ELF-1 (cell line): ENCODE measurements around the gene POU2AF2.
"Not testable (repeated sequence)": the region's sequence is repeated elsewhere in the genome, so short reads cannot be mapped to it uniquely, and the experiment has no call there.

Experiments used
- DNase-seq: peaks from one replicate; pipeline ENCODE4 v3.0.0-alpha.2; 2016; ENCODE audit warnings: low read depth, low spot score

Gene POU2AF2

DNA sequence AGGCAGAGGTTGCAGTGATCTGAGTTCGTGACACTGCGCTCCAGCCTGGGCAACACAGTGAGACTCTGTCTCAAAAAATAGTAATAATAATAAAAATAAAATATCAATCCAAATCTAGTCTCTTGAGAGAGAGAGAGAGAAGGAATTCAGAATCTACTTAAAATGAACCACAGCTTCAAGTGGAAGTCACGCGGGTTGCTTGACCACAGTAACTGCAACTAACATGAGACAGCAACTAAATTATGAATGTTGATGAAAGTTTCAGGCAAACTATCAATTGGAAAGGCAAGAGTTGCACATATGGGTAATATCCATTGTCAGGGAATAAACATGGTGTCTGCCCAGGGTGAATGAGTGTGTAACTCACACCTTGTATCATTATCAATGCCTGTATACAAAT lies 12.5 kb downstream of the POU2AF2 start:
- no peak for DNase-seq

DNA sequence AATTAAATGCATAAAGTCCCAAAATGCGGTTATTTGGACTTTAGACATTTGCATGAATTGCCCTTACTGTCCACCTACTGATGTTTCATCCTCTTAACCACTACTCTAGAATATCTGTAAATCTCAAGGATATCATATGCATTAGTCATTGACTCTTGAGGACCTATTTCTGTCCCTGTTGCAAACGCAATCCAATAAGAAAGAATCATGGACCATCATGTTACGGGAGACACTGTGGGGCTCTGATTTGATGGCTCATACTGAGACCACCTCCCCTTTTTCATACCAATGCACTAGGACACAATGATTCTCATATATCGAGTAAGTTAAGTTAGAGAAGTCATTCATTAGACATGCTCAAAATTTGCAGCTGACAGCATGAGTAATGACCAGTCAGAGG lies 14.4 kb downstream of the POU2AF2 start:
- DNase-seq = no peak

DNA sequence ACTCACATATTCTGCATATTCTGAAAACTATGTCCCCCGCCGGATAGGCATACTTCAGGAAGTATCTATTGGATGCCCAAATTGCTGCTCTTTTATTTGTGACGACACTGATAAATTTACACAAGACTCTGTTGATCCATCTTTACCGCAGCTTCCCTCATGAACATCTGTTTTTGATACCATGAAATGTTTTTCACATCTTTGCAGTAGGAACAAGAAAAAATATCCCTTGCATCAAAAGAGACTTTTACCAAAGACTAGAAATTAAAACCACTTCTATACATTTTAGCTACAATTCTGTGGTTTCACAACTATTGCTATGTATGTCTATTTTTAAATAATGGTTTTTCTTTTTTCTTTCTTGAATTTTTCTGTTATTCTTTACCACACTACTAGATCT lies 15.3 kb downstream of the POU2AF2 start:
- DNase-seq = no peak

DNA sequence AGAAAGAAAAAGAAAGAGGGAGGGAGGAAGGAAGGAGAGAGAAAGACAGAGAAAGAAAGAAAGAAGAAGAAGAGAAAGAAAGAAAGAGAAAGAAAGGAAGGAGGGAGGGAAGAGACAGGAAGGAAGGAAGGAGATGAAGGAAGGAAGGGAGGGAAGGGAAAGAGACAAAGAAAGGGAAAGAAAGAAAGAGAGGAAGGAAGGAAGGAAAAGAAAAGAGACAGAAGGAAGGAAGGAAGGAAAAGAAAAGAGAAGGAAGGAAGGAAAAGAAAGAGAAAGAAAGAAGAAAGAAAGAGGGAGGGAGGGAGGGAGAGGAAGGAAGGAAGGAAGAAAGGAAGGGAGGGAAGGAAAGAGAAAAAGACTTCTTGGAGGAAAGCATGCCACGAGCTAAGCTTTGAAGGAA lies 19.1 kb downstream of the POU2AF2 start:
- no peak for DNase-seq

DNA sequence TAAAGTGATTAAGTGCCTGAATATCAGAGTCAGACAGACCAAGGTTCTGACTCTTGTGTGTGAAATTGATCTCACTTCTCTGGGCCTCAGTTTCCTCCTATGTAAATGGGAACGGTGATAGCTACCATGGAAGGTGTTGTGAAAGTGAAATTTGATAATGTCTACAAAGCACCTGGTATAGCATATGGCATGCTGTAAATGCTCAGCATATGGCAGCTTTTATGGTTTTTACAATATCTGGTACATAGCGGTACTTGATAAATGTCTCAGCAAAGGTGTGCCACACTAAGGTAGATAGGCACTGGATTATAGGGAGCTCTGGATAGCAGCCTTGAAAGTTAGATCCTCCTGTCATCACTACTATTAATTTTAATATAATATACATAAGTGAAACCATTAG lies 19.9 kb downstream of the POU2AF2 start:
- DNase-seq = no peak

DNA sequence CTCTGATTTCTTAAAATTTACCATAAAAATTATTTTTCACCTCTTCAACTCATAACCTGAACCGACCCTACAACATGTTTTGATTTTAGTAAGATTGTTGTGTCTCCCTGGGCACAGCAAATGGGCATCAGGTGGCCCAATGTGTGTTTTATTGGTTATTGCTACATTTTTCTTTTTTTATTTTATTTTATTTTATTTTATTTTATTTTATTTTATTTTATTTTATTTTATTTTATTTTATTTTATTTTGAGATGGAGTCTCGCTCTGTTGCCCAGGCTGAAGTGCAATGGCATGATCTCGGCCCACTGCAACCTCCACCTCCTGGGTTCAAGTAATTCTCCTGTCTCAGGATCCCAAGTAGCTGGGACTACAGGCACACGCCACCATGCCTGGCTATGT lies 22.8 kb downstream of the POU2AF2 start:
- not testable (repeated sequence) for DNase-seq

DNA sequence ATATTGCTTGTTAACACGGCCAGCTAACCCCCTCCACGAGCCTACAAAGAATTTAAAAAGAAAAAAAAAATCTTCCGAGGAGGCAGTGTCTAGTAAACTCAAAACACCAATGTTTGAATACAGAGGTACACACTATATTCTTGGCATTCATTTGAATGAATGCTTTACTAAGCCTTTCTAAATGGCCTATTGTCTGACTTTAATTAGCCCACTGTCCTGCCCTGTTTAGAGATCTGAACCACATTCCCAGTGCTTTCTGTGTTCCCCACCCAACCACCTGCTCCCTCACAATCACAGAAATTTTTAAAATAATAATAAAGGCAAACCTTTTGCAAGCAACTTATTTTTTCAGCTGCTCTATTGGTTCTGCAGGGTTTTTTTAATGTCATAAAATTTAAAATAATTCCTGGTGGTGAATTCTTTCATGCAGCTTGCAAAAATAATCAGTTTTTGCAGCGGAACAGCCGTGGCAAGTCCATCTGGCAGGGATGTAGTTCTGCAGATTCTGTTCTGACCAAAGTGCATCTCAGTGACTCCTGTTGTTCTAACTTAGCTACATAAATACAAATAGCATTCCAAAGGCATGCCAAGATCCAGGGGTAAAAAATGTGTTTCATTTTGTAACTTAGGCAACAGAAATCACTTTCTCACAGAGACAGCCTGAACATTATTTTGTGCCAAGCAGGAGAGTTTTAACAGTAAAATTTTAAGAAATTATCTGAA lies 23.8 kb downstream of the POU2AF2 start:
- no peak for DNase-seq

DNA sequence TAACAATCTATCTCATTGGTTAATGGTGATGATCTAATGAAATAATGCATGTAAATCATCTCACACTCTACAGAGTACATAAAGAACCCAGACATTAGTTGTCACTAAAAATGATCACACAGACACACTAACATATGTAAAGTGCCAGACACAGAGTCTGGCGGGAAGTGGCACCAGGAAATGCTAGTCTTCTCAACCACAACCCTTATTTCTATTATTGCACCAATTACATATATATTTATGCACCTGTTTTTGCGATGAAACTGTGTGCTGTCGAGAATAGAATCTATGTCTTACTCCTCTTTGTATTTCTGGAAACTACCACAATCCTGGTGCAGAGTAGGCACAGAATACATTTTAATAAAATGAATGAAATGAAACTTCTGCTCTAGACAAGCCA lies 26.9 kb downstream of the POU2AF2 start:
- DNase-seq = no peak

DNA sequence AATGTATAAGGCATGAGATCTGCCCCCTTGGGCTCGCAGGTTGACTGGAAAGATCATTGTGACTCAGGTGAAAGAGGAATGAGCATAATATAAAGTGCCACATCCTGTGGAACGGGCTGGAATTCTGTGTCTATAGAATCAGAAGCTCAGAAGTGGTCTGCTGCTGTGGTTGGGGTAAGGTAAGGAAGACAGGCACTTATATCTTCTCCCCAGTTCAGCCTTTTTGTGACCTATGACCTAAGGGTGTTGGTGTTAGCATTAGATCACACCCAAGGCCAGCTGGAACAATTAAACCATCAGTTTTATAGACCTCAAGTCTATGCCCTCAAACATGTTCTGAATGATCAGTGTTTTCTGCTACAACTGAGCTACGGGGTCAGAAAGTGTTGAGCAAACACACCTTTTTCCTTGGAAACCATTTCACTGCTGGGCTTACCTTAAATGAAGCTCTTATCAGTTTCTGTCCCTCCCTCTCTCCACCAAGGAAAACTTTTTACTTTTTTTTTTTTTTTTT lies 37.1 kb downstream of the POU2AF2 start:
- no peak for DNase-seq

DNA sequence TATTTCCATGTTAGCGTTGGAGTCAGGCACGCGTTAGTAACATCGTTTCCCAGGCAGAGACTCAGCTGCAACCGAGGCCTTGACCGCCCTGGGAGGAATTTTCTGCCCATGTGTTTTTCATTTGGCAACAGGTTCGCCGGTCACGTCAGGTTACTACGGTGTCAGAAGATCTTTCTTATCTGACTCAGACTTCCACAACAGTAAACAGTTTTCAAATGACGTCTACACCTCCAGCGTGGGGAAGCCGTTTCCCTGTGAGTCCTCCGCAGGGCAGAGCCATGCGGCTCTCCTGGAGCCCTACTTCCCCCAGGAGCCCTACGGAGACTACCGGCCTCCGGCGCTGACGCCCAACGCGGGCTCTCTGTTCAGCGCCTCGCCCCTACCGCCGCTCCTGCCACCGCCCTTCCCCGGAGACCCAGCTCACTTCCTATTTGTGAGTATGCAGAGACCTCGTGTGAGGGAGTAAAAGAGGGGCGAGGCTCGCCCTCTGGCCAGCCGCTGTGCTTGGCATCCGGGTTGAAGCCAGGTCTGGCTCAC lies 38.5 kb downstream of the POU2AF2 start:
- peak; percentile 57 for DNase-seq

DNA sequence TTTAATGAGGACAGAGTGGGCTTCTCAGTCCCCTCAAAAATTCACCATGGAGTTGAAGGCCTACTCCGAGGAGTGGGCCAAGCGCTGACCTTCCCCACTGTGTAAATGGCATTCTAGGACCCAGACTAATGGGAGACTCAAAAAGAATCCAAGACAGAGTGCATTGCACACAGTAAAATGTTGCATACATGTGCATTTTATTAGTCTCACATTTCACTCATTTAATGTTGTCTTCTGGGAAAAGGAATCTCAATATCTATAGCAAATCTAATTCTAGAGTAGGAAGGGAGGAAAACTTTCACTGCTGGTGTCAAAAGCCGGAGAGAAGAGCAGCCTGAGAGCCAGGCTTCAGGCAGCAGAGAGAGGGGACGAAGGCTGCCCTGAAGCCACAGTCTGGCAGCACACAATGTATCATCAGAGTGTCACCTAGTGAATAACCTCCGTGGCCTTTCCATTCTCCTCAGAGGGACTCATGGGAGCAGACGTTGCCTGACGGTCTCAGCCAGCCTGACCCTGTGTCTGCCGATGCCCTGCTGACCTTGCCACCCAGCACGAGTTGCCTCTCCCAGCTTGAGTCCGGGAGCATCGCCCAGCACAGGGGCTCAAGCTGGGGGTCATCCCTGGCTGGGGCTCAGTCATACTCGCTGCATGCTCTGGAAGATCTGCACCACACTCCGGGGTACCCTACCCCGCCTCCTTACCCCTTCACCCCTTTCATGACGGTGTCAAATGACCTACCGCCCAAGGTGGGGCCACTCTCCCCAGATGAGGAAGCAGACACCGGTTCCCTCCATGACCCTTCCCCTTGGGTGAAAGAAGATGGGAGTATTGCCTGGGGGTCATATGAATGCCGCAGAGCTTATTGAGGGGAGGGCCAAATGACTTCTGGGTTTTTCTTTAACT lies 39.9 kb downstream of the POU2AF2 start:
- no peak for DNase-seq

DNA sequence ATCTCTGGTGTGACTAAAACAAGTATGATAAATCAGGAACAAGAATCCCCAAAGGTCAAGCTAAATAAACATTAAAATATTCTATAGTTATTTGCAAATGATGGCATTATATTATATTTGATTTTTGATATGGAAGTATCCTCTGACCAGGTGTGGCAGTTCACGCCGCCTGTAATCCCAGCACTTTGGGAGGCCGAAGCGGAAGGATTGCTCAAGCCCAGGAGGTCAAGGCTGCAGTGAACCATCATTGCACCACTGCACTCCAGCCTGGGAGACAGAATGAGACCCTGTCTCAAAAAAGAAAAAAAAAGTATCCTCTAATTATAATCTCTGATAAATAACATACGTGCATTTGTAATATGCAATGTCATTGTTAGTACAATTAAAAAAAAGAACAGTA lies 46.2 kb downstream of the POU2AF2 start:
- no peak for DNase-seq

DNA sequence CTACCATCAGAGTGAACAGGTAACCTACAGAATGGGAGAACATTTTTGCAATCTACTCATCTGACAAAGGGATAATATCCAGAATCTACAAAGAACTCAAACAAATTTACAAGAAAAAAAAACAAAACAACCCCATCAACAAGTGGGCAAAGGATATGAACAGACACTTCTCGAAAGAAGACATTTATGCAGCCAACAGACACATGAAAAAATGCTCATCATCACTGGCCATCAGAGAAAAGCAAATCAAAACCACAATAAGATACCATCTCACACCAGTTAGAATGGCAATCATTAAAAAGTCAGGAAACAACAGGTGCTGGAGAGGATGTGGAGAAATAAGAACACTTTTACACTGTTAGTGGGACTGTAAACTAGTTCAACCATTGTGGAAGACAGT lies 46.9 kb downstream of the POU2AF2 start:
- DNase-seq = not testable (repeated sequence)

DNA sequence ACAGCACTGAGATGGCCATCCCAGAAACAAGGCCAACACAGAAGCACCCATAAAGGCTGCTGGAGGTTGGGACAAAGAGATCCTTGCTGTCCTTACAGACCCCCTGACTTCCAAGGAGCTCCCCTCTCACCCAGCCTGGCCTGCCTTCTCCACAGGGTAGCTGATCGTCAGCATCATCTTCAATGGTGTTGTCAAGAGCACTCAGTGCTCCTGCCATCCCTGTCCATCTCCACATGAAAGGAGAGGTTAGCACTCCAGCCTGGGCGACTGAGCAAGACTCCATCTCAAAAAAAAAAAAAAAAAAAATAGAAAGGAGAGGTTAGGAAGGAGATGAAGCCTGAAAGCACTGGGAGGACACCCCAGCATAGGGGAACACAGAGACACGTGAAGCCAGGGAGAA lies 50.7 kb downstream of the POU2AF2 start:
- DNase-seq = no peak

DNA sequence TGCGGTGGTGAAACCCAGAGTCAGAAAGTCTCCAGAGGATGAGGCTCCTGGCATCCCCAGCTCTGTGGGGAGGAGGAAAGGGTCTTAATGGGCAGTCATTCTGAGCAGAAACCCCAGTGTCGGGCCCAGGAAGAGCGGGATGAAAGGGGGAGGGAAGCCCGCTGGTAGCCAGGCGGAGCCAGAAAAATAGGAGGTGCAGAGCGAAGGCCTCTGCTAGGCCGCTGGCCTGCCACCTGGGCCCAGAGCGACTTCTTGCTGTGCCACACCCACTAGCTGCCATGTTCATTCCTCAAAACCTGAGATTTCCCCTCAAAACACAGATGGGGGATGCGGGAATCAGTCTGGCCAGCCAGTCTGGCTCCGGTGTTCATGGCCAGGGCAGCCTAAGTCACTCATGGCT lies 52.2 kb downstream of the POU2AF2 start:
- DNase-seq = no peak

DNA sequence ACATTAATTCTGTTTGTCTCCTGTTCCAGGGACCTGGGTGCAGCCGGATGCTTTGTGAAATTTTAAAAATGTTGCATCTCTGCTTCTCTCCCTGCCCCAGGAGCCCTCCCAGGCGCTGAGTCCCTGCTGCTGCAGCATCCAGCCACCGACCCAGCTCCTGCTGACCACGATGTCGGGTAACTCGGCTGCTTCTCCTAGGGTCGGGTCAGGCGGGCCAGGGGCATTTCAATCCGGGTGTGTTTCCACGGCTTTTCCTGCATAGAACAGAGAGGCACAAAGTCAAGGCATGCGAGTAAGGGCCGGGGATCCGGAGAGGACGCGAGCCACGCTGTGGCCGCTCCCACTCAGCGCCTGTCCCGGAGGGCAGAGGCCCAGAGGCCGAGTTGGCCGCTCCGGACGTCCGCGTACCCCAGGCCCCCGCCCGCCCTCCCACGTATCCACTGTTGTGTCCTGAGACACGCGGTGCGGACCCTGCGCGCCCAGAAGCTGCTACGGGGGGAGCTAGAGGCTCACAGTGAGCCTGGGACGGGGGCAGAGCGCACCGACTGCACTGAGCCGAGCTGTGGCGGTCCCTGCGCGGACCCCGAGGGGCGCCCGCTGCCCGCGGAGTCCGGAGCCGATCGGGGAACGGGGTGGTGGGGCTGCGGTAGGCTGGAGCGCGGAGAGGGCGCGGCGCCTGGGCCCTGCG lies 53.0 kb downstream of the POU2AF2 start, which contains the start of gene POU2AF3:
Gene POU2AF3 (plus strand): TSS at position 134 of the 688 bp plus-strand sequence. CDS start 36 bp downstream, at position 170.
- DNase-seq = no peak

DNA sequence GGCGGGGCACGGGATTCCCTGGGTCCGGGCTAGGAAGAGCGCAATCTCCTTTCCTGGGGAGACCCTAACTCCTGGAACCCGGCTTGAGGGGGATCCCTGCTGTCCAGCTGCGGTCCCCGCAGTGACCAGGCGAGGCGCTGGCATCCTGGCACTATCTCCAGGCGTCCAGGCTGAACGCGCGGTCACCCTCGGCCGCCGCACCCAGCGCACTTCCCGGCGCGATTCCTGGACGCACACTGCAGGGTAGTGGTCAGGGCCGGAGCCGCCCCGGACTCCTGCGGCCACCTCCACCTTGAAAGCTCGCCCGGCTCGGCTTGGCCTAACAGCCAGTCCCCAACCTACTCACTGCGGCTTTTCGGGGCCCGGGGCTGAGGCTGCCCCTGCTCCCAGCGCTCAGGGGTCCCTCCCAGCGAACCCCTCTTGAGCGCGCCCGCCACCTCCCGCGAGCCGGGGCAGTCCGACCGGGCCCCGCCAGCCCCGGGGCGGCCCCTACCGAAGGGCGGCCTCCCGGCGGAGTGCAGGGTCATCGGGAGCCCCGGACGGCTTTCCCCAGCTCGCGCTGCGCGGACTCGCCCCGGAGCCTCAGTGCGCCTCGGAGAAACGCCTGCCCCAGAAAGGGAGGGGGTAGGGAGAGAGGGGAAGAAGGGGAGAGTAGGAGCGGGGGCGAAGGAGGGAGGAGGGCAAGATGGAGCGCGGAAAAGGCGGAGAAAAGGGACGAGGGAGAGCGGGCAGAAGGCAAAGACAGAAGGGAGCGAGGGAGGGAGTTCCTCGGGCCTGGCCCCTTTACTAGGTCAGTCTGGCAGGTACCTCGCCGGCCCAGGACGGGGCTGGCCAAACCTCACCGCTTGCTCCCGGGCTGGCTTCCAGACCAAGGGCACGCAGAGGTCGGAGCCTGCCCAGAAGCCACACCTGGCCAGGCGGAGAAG lies 53.8 kb downstream of the POU2AF2 start:
- DNase-seq = peak; percentile 57

DNA sequence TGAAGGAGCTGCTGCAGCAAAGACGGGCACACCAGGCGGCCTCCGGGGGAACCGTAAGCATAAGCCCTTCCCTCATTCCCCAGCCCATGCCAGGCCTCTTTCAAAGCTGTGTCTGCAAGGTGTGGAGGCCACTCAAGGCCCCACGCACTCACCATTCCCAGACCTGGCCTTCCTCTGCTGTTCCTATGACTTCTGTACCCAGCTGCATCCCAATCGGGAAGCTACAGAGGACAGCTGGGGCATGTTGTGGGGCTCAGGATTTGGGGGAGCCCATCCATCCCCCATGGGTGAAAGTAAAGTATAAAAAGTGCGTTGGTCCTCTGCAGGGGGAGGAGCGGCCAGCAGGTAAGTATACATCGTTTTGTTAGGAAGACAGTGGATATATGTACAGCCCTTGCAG lies 55.0 kb downstream of the POU2AF2 start:
- DNase-seq = no peak

DNA sequence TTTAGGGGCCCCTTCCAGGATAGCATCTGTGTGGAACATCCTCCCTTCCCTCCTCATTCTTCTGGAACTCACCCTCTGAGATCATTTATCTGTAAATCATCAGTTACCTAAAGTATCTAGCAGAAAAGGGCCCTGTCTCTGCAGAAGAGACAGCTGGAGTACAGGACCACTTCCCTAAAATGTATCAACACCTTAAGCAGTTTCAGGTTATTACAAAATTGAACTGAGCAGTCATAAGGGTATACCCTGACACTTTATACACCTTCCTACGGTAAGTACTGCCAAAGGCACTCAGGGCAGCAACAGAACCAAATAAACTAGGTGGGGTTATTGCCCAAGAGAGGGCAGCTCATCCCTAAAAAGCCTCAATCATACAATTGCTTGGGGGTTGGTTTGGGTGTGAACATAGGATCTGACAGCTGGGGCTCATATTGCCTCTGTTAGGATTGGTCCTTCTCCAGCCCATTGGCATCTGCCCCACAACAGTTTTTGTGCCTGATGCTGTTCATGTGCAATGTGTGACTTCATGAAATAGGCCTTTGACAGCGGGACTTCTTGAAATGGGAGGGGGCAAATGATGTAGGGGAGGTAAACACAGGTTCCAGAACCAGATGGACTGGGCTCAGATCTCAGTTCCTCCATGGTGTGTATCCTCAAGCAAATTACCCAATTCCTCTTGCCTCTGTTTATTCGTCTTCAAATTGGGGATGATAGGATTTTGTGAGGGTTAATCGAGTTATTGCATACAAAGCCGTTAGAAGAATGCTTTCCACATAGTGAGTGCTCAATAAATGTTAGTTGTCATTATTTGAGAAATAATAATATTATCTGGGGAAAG lies 55.7 kb downstream of the POU2AF2 start:
- no peak for DNase-seq

DNA sequence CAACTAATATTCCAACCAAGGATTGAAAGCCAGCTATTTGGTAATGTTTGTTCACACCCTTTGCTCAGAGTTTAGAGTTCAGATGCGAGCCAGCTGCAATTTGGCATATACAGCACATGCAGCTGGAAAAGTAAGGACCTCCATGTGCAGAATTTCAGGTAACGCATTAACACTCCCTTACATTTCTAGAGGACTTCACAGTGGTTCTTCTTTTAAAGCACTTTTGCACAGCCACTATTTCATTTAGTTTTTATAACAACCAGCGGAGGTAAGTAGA lies 56.3 kb downstream of the POU2AF2 start:
- DNase-seq = no peak
